CD14-positive monocyte (primary cell): ENCODE measurements around the gene LGSN. TPM values are rescaled to one million over a fixed set of nuclear protein-coding genes. Genes with fewer than 3 reads are reported as not detected.

Source experiments
- DNase-seq, 3 donors: peaks; one replicate each; pipeline ENCODE4 v3.0.0-alpha.2; 2011 to 2022
- H2AFZ ChIP-seq: 2 replicates; pipeline ENCODE4 v1.6.0; 2012; ENCODE audit warnings: mild to moderate bottlenecking, low read depth, low read length, inconsistent platforms; ENCODE audit not compliant: insufficient read depth, poor library complexity, severe bottlenecking
- H3K27ac ChIP-seq, 2 donors: 1 replicate in 1 of 2; 2 replicates in 1 of 2; pipeline ENCODE4 v1.5.1; 2012 to 2013; ENCODE audit warnings: low read length in 2 of 2, control low read depth in 1 of 2, inconsistent platforms in 1 of 2, low read depth in 1 of 2, mild to moderate bottlenecking in 1 of 2
- H3K27me3 ChIP-seq, 2 donors: one replicate each; pipeline versions ENCODE4 v1.6.0 to v1.6.1; 2011 to 2013; ENCODE audit warnings: low read length in 2 of 2; ENCODE audit not compliant: control insufficient read depth in 2 of 2, insufficient read depth in 2 of 2
- H3K36me3 ChIP-seq, 2 donors: replicated peaks in 1 of 2; 1 replicate in 1 of 2; 2 replicates in 1 of 2; pipeline versions ENCODE4 v1.5.1 to v1.6.1; 2012 to 2013; ENCODE audit warnings: low read length in 2 of 2, control low read depth in 1 of 2, inconsistent platforms in 1 of 2, mild to moderate bottlenecking in 1 of 2; ENCODE audit not compliant: insufficient read depth in 2 of 2, control insufficient read depth in 1 of 2
- H3K4me1 ChIP-seq, 2 donors: 1 replicate in 1 of 2; 2 replicates in 1 of 2; pipeline versions ENCODE4 v1.5.1 to v1.6.1; 2012 to 2013; ENCODE audit warnings: low read length in 2 of 2, control low read depth in 1 of 2, inconsistent platforms in 1 of 2, mild to moderate bottlenecking in 1 of 2, moderate library complexity in 1 of 2; ENCODE audit not compliant: insufficient read depth in 2 of 2, control insufficient read depth in 1 of 2
- H3K4me2 ChIP-seq: replicated peaks from 2 replicates; pipeline ENCODE3; 2012; ENCODE audit warnings: low read length, moderate library complexity, mild to moderate bottlenecking; ENCODE audit not compliant: poor library complexity, severe bottlenecking; ENCODE audit errors: extremely low read depth
- H3K4me3 ChIP-seq, 3 experiments: fragments of 200-600 bp in 1 of 3; sonication (generic) in 1 of 3; replicated peaks in 1 of 3; 1 replicate in 2 of 3; 2 replicates in 1 of 3; pipeline ENCODE4 v1.5.1; 2011 to 2013; ENCODE audit warnings: low read length in 3 of 3, mild to moderate bottlenecking in 3 of 3, control low read depth in 2 of 3, low read depth in 2 of 3, inconsistent platforms in 1 of 3, moderate library complexity in 1 of 3
- H3K79me2 ChIP-seq: 2 replicates; pipeline ENCODE4 v1.6.0; 2012; ENCODE audit warnings: mild to moderate bottlenecking, control low read depth, inconsistent platforms, low read length, moderate library complexity; ENCODE audit not compliant: insufficient read depth
- H3K9ac ChIP-seq: 2 replicates; pipeline ENCODE4 v1.6.0; 2017; ENCODE audit warnings: low read length, mild to moderate bottlenecking; ENCODE audit not compliant: insufficient read depth, poor library complexity, severe bottlenecking
- H3K9me3 ChIP-seq, 2 donors: replicated peaks in 1 of 2; 1 replicate in 1 of 2; 2 replicates in 1 of 2; pipeline versions ENCODE4 v1.5.1 to v1.6.1; 2012 to 2013; ENCODE audit warnings: low read length in 2 of 2, control low read depth in 1 of 2; ENCODE audit not compliant: control insufficient read depth in 1 of 2, insufficient read depth in 1 of 2
- H4K20me1 ChIP-seq: 2 replicates; pipeline ENCODE4 v1.6.0; 2012; ENCODE audit warnings: mild to moderate bottlenecking, low read length, control low read depth, moderate library complexity; ENCODE audit not compliant: insufficient read depth
- H3K27ac Mint-ChIP-seq, 7 donors: one replicate each; pipeline ENCODE4 v1.8.0; 2020; ENCODE audit warnings: mild to moderate bottlenecking in 7 of 7, mixed read lengths in 7 of 7, moderate library complexity in 6 of 7, inconsistent platforms in 2 of 7
- H3K27me3 Mint-ChIP-seq, 3 donors: one replicate each; pipeline ENCODE4 v1.8.0; 2021 to 2022; ENCODE audit warnings: low read depth in 3 of 3, mild to moderate bottlenecking in 3 of 3, mixed read lengths in 3 of 3, moderate library complexity in 3 of 3, inconsistent platforms in 1 of 3
- H3K36me3 Mint-ChIP-seq, 2 donors: one replicate each; pipeline ENCODE4 v1.8.0; 2020; ENCODE audit warnings: mixed read lengths in 2 of 2, inconsistent platforms in 1 of 2, mild to moderate bottlenecking in 1 of 2
- H3K4me1 Mint-ChIP-seq: one replicate; pipeline ENCODE4 v1.8.0; 2020; ENCODE audit warnings: mild to moderate bottlenecking, mixed read lengths
- H3K4me3 Mint-ChIP-seq, 2 donors: one replicate each; pipeline ENCODE4 v1.8.0; 2020; ENCODE audit warnings: mild to moderate bottlenecking in 2 of 2, mixed read lengths in 2 of 2, moderate library complexity in 1 of 2
- H3K9me3 Mint-ChIP-seq, 7 donors: one replicate each; pipeline ENCODE4 v1.8.0; 2020 to 2022; ENCODE audit warnings: mixed read lengths in 7 of 7, mild to moderate bottlenecking in 6 of 7, moderate library complexity in 6 of 7, inconsistent platforms in 2 of 7
- CTCF ChIP-seq: fragments of 200-600 bp; IDR thresholded peaks from one replicate; pipeline ENCODE4 v1.8.0; 2022; ENCODE audit warnings: antibody characterized with exemption, mild to moderate bottlenecking
- WGBS: methylation state at CpG from one replicate; pipeline ENCODE4 v1.1.5; 2013; ENCODE audit warnings: missing lambda C conversion rate; ENCODE audit not compliant: insufficient coverage; 5-methylcytosine and 5-hydroxymethylcytosine counted together
- intact Hi-C, 2 donors: fragments of 100-400 bp; cut with micrococcal nuclease; formaldehyde crosslinking; loops; one replicate each; pipeline versions ENCODE4 v1.15.0 to v1.15.1; 2023
- polyA plus RNA-seq, 3 donors: library from polyadenylated mRNA; depleted of rRNA in 1 of 3; unstranded in 2 of 3; stranded (reverse) in 1 of 3; fragments of 300-500 nt in 2 of 3; fragments of >200 nt in 1 of 3; fragmentation: Illumina TruSeq in 2 of 3; gene quantifications; 1 replicate in 2 of 3; 2 replicates in 1 of 3; pipeline ENCODE4 v1.2.3, GENCODE V29; 2012 to 2021

The LGSN gene
- polyA plus RNA-seq, 3 donors: not detected

GRCh38 chr6:63268574-63268973 lies 51.2 kb downstream of the LGSN start:
- Histone ChIP-seq H3K36me3 (no peaks in the 10 kb centered on the region), H3K9me3 (no peaks in the 10 kb centered on the region), H3K9ac (no peak overlapping the region), H3K79me2 (no peaks in the 10 kb centered on the region), H3K4me3 (no peak overlapping the region), H3K27me3 (no peaks in the 10 kb centered on the region), H2AFZ (no peak overlapping the region), H4K20me1 (no peaks in the 10 kb centered on the region), H3K4me2 (no peak overlapping the region), H3K27ac (no peak overlapping the region), H3K4me1 (no peaks in the 10 kb centered on the region)
- no peak for TF ChIP-seq CTCF
- Mint-ChIP-seq H3K27ac (no peak overlapping the region), H3K9me3 (no peaks in the 10 kb centered on the region), H3K36me3 (no peaks in the 10 kb centered on the region), H3K4me3 (no peak overlapping the region), H3K27me3 (peaks cover 2 to 6% (median 5%) of the 10 kb centered on the region in 3 donors), H3K4me1 (no peaks in the 10 kb centered on the region)
- intact Hi-C loops: no loop called here
- WGBS: no CpG with 5 or more reads among the region's 2 CpGs
- DNase-seq: no peak

- WGBS: no CpG with 5 or more reads among the region's 1 CpG
- Histone ChIP-seq H3K9me3 (no peaks in the 10 kb centered on the region), H3K4me2 (no peak overlapping the region), H4K20me1 (no peaks in the 10 kb centered on the region), H3K79me2 (no peaks in the 10 kb centered on the region), H3K4me1 (no peaks in the 10 kb centered on the region), H3K27me3 (no peaks in the 10 kb centered on the region), H2AFZ (no peak overlapping the region), H3K36me3 (no peaks in the 10 kb centered on the region), H3K4me3 (no peak overlapping the region), H3K9ac (no peak overlapping the region), H3K27ac (no peak overlapping the region)
- DNase-seq: no peak
- Mint-ChIP-seq H3K9me3 (no peaks in the 10 kb centered on the region), H3K4me1 (no peaks in the 10 kb centered on the region), H3K36me3 (no peaks in the 10 kb centered on the region), H3K27ac (no peak overlapping the region), H3K27me3 (peaks cover 2 to 6% (median 5%) of the 10 kb centered on the region in 3 donors), H3K4me3 (no peak overlapping the region)
- TF ChIP-seq CTCF: no peak
- intact Hi-C loops: no loop called here
Measured at GRCh38 chr6:63267828-63268227, 52.0 kb downstream of the LGSN start.
